Neuronal stem cell (in vitro differentiated cells): Measurements from ENCODE around the gene MAPT.

Source experiments
- DNase-seq: peaks from one replicate; pipeline ENCODE4 v3.0.0-alpha.2; 2013; ENCODE audit warnings: low spot score
- H2AFZ ChIP-seq: one replicate; pipeline ENCODE4 v1.6.1; 2013; ENCODE audit warnings: mild to moderate bottlenecking, low read length, inconsistent platforms
- H2AK5ac ChIP-seq: 2 replicates; pipeline ENCODE4 v1.6.1; 2013; ENCODE audit warnings: low read depth, mild to moderate bottlenecking, inconsistent platforms, low read length, moderate library complexity, mixed read lengths
- H2BK120ac ChIP-seq: 2 replicates; pipeline ENCODE4 v1.6.1; 2013; ENCODE audit warnings: low read depth, mild to moderate bottlenecking, inconsistent platforms, low read length, moderate library complexity, mixed read lengths
- H2BK12ac ChIP-seq: one replicate; pipeline ENCODE4 v1.6.1; 2013; ENCODE audit warnings: low read length, inconsistent platforms
- H2BK15ac ChIP-seq: 2 replicates; pipeline ENCODE4 v1.6.1; 2013; ENCODE audit warnings: mild to moderate bottlenecking, low read length, inconsistent platforms, mixed read lengths
- H2BK5ac ChIP-seq: one replicate; pipeline ENCODE4 v1.6.1; 2013; ENCODE audit warnings: inconsistent platforms, mild to moderate bottlenecking, low read length, moderate library complexity
- H3K14ac ChIP-seq: one replicate; pipeline ENCODE4 v1.6.1; 2013; ENCODE audit warnings: low read length, inconsistent platforms
- H3K18ac ChIP-seq: 2 replicates; pipeline ENCODE4 v1.6.1; 2013; ENCODE audit warnings: low read length, inconsistent platforms
- H3K23ac ChIP-seq: 2 replicates; pipeline ENCODE4 v1.6.1; 2013; ENCODE audit warnings: low read depth, mild to moderate bottlenecking, mixed read lengths, low read length, inconsistent platforms; ENCODE audit not compliant: poor library complexity
- H3K27ac ChIP-seq: replicated peaks from 3 replicates; pipeline ENCODE4 v1.5.1; 2013; ENCODE audit warnings: low read length, inconsistent platforms
- H3K27me3 ChIP-seq, 3 experiments: 2 replicates each; pipeline ENCODE4 v1.6.1; 2013; ENCODE audit warnings: low read length in 3 of 3, mild to moderate bottlenecking in 2 of 3, inconsistent platforms in 1 of 3, low read depth in 1 of 3, mixed read lengths in 1 of 3, moderate library complexity in 1 of 3; ENCODE audit not compliant: control insufficient read depth in 3 of 3, insufficient read depth in 3 of 3
- H3K36me3 ChIP-seq, 2 donors: replicated peaks in 1 of 2; 2 replicates each; pipeline ENCODE4 v1.6.1; 2013; ENCODE audit warnings: low read length in 2 of 2; ENCODE audit not compliant: control insufficient read depth in 2 of 2, insufficient read depth in 2 of 2
- H3K4ac ChIP-seq: 2 replicates; pipeline ENCODE4 v1.6.1; 2013; ENCODE audit warnings: inconsistent platforms, mild to moderate bottlenecking, low read length, moderate library complexity
- H3K4me1 ChIP-seq, 2 donors: 1 replicate in 1 of 2; 2 replicates in 1 of 2; pipeline ENCODE4 v1.6.1; 2013; ENCODE audit warnings: low read length in 2 of 2, low read depth in 1 of 2; ENCODE audit not compliant: control insufficient read depth in 2 of 2, insufficient read depth in 1 of 2
- H3K4me2 ChIP-seq: one replicate; pipeline ENCODE4 v1.6.1; 2013; ENCODE audit warnings: mild to moderate bottlenecking, low read length, inconsistent platforms; ENCODE audit not compliant: insufficient read depth, poor library complexity, severe bottlenecking
- H3K4me3 ChIP-seq, 2 donors: 2 replicates each; pipeline ENCODE4 v1.5.1; 2013; ENCODE audit warnings: low read length in 2 of 2, mild to moderate bottlenecking in 2 of 2, inconsistent platforms in 1 of 2, moderate library complexity in 1 of 2
- H3K79me1 ChIP-seq: one replicate; pipeline ENCODE4 v1.6.1; 2013; ENCODE audit warnings: low read depth, mild to moderate bottlenecking, inconsistent platforms, low read length, moderate library complexity
- H3K9ac ChIP-seq: one replicate; pipeline ENCODE4 v1.6.1; 2013; ENCODE audit warnings: mild to moderate bottlenecking, low read depth, low read length, inconsistent platforms; ENCODE audit not compliant: poor library complexity
- H3K9me3 ChIP-seq, 2 donors: replicated peaks in 1 of 2; 2 replicates each; pipeline versions ENCODE3 to v1.6.1; 2013; ENCODE audit warnings: low read length in 2 of 2, mild to moderate bottlenecking in 2 of 2, inconsistent platforms in 1 of 2, low read depth in 1 of 2, mixed read lengths in 1 of 2, moderate library complexity in 1 of 2; ENCODE audit not compliant: control insufficient read depth in 2 of 2, insufficient read depth in 1 of 2
- H4K8ac ChIP-seq: one replicate; pipeline ENCODE4 v1.6.1; 2013; ENCODE audit warnings: low read depth, mild to moderate bottlenecking, inconsistent platforms, low read length, moderate library complexity
- H4K91ac ChIP-seq: one replicate; pipeline ENCODE4 v1.6.1; 2013; ENCODE audit warnings: low read length, low read depth, mild to moderate bottlenecking, inconsistent platforms; ENCODE audit not compliant: poor library complexity
- WGBS, 2 donors: extraction: QIAGEN DNeasy Blood & Tissue Kit; methylation state at CpG; one replicate each; pipeline ENCODE4 v1.1.7; 2013; ENCODE audit warnings: missing lambda C conversion rate in 2 of 2, mixed read lengths in 1 of 2; ENCODE audit not compliant: insufficient read length in 2 of 2, insufficient replicate concordance in 1 of 2; ENCODE audit errors: extremely low coverage in 2 of 2; 5-methylcytosine and 5-hydroxymethylcytosine counted together

The MAPT gene

DNA sequence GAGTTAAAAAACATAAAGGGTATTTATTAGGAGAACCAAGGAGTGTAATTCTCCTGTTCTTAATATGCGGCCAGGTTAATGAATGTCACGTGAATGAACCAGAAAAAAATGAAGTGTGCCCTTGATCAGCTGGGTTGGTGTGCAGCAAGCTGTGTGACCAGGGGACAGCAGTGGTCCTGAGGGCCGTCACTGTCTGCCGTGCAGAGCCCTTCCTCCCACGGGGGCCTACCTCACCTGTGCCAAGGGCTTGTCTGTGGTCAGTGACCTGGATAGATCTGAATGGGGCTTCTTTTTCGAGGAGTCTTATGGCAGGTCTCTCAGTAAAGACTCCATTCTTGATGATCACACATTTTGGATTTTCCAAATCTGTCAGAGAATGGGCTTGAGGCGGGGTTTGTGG is 87.0 kb downstream of the MAPT start:
- no peaks in the 10 kb centered on the region for H3K36me3 ChIP-seq
- H3K27me3 ChIP-seq: peaks cover 0 to 16% (median 0%) of the 10 kb centered on the region in 3 experiments
- no peak for DNase-seq
- H2BK12ac ChIP-seq: no peak overlapping the region
- H3K27ac ChIP-seq: no peak overlapping the region
- H2AFZ ChIP-seq: no peak overlapping the region
- peaks cover 0 to 10% of the 10 kb centered on the region in 2 donors for H3K4me1 ChIP-seq
- no peak overlapping the region for H4K91ac ChIP-seq
- H3K18ac ChIP-seq: no peak overlapping the region
- H3K9ac ChIP-seq: no peak overlapping the region
- H2BK15ac ChIP-seq: no peak overlapping the region
- no peaks in the 10 kb centered on the region for H3K79me1 ChIP-seq
- no peak overlapping the region for H3K4me3 ChIP-seq
- H3K4ac ChIP-seq: no peak overlapping the region
- no peak overlapping the region for H3K4me2 ChIP-seq
- no peak overlapping the region for H3K14ac ChIP-seq
- H2BK5ac ChIP-seq: no peak overlapping the region
- H3K9me3 ChIP-seq: no peaks in the 10 kb centered on the region
- no peak overlapping the region for H2AK5ac ChIP-seq
- no CpG with 5 or more reads among the region's 7 CpGs for WGBS, 2 donors
- no peak overlapping the region for H3K23ac ChIP-seq
- no peak overlapping the region for H4K8ac ChIP-seq
- H2BK120ac ChIP-seq: no peak overlapping the region

DNA sequence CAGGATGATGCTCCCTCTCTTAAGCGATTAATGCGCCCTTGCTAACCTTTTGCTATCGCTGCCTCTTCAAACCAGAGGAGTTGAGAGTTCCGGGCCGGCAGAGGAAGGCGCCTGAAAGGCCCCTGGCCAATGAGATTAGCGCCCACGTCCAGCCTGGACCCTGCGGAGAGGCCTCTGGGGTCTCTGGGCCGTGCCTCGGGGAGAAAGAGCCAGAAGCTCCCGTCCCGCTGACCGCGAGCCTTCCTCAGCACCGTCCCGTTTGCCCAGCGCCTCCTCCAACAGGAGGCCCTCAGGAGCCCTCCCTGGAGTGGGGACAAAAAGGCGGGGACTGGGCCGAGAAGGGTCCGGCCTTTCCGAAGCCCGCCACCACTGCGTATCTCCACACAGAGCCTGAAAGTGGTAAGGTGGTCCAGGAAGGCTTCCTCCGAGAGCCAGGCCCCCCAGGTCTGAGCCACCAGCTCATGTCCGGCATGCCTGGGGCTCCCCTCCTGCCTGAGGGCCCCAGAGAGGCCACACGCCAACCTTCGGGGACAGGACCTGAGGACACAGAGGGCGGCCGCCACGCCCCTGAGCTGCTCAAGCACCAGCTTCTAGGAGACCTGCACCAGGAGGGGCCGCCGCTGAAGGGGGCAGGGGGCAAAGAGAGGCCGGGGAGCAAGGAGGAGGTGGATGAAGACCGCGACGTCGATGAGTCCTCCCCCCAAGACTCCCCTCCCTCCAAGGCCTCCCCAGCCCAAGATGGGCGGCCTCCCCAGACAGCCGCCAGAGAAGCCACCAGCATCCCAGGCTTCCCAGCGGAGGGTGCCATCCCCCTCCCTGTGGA is 88.6 kb downstream of the MAPT start:
- Histone ChIP-seq H3K9ac (no peak overlapping the region), H2AK5ac (no peak overlapping the region), H3K27ac (no peak overlapping the region), H4K91ac (no peak overlapping the region), H2BK120ac (peak overlapping the region; percentile 61), H4K8ac (peak overlapping the region; percentile 21), H2AFZ (no peak overlapping the region), H3K9me3 (no peaks in the 10 kb centered on the region), H3K79me1 (no peaks in the 10 kb centered on the region), H2BK5ac (no peak overlapping the region), H3K4me2 (no peak overlapping the region), H2BK12ac (no peak overlapping the region), H3K4ac (no peak overlapping the region), H3K27me3 (peaks cover 0 to 10% (median 0%) of the 10 kb centered on the region in 3 experiments), H3K4me3 (no peak overlapping the region), H3K23ac (peak overlapping the region; percentile 32), H3K14ac (peak overlapping the region; percentile 65), H2BK15ac (no peak overlapping the region), H3K4me1 (peaks cover 0 to 7% of the 10 kb centered on the region in 2 donors), H3K18ac (peak overlapping the region; percentile 73), H3K36me3 (no peaks in the 10 kb centered on the region)
- no peak for DNase-seq
- WGBS, 2 donors: no CpG with 5 or more reads among the region's 41 CpGs

DNA sequence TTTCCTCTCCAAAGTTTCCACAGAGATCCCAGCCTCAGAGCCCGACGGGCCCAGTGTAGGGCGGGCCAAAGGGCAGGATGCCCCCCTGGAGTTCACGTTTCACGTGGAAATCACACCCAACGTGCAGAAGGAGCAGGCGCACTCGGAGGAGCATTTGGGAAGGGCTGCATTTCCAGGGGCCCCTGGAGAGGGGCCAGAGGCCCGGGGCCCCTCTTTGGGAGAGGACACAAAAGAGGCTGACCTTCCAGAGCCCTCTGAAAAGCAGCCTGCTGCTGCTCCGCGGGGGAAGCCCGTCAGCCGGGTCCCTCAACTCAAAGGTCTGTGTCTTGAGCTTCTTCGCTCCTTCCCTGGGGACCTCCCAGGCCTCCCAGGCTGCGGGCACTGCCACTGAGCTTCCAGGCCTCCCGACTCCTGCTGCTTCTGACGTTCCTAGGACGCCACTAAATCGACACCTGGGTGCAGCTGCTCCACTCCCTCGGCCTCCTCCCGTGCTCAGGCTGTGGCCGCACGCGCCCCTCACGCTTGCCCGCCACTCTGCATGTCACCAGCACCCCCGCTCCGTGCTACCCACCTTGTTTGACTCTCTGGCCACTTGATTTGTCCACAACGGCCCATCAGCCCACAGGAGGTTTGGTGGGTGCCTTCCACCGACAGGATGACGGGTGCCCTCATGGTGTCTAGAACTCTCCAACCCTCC is 89.4 kb downstream of the MAPT start:
- no CpG with 5 or more reads among the region's 31 CpGs for WGBS, 2 donors
- DNase-seq: no peak
- no peak overlapping the region for H3K27ac ChIP-seq
- no peaks in the 10 kb centered on the region for H3K9me3 ChIP-seq
- H3K4ac ChIP-seq: no peak overlapping the region
- H3K18ac ChIP-seq: peak overlapping the region; percentile 16
- H4K8ac ChIP-seq: no peak overlapping the region
- peak overlapping the region; percentile 2 for H3K23ac ChIP-seq
- H4K91ac ChIP-seq: peak overlapping the region; percentile 19
- H3K14ac ChIP-seq: no peak overlapping the region
- no peak overlapping the region for H3K9ac ChIP-seq
- H3K79me1 ChIP-seq: no peaks in the 10 kb centered on the region
- H3K4me3 ChIP-seq: no peak overlapping the region
- no peak overlapping the region for H2BK12ac ChIP-seq
- H2AFZ ChIP-seq: no peak overlapping the region
- H2AK5ac ChIP-seq: peak overlapping the region; percentile 5
- no peak overlapping the region for H2BK120ac ChIP-seq
- no peak overlapping the region for H2BK15ac ChIP-seq
- no peak overlapping the region for H3K4me2 ChIP-seq
- H2BK5ac ChIP-seq: no peak overlapping the region
- no peaks in the 10 kb centered on the region for H3K36me3 ChIP-seq
- H3K4me1 ChIP-seq: peaks cover 0 to 7% of the 10 kb centered on the region in 2 donors
- peaks cover 0 to 8% (median 0%) of the 10 kb centered on the region in 3 experiments for H3K27me3 ChIP-seq

DNA sequence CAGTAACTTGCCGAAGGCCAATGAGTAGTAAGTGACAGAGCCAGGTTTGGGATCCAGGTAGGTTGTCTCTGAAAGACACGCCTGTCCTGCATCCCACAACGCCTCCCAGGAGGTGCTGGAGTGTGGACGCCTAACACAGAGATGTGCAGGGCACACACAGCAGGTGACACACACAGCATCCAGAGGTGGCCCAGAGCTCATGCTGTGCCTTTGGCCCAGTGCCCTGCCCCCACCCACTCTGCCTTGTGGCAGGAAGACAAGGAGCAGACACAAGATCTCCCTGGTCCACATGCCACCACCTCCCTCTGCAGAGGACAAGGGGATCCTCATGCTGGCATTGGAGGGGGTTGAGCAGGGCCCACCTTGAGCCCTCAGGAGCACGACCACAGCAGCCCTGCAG is 90.0 kb downstream of the MAPT start:
- peak overlapping the region; percentile 19 for H4K91ac ChIP-seq
- no peak overlapping the region for H2BK120ac ChIP-seq
- H3K18ac ChIP-seq: peak overlapping the region; percentile 4
- no peak overlapping the region for H2BK15ac ChIP-seq
- no peak overlapping the region for H4K8ac ChIP-seq
- H3K9me3 ChIP-seq: no peaks in the 10 kb centered on the region
- DNase-seq: no peak
- no peak overlapping the region for H2AFZ ChIP-seq
- H3K27me3 ChIP-seq: peaks cover 0 to 8% (median 0%) of the 10 kb centered on the region in 3 experiments
- H3K23ac ChIP-seq: peak overlapping the region; percentile 2
- H2BK12ac ChIP-seq: no peak overlapping the region
- no peak overlapping the region for H3K9ac ChIP-seq
- WGBS, 2 donors: no CpG with 5 or more reads among the region's 5 CpGs
- no peak overlapping the region for H3K4me2 ChIP-seq
- no peaks in the 10 kb centered on the region for H3K79me1 ChIP-seq
- peaks cover 0 to 5% of the 10 kb centered on the region in 2 donors for H3K4me1 ChIP-seq
- no peak overlapping the region for H3K4ac ChIP-seq
- no peak overlapping the region for H3K4me3 ChIP-seq
- no peaks in the 10 kb centered on the region for H3K36me3 ChIP-seq
- H3K27ac ChIP-seq: no peak overlapping the region
- H2AK5ac ChIP-seq: no peak overlapping the region
- H2BK5ac ChIP-seq: no peak overlapping the region
- H3K14ac ChIP-seq: no peak overlapping the region
